ENCODE data around the gene SCGB2A2.

The SCGB2A2 gene

GRCh38 chr11:62307950-62308349 lies 38.0 kb downstream of the SCGB2A2 start:
- no peak for FAIRE-seq

DNA sequence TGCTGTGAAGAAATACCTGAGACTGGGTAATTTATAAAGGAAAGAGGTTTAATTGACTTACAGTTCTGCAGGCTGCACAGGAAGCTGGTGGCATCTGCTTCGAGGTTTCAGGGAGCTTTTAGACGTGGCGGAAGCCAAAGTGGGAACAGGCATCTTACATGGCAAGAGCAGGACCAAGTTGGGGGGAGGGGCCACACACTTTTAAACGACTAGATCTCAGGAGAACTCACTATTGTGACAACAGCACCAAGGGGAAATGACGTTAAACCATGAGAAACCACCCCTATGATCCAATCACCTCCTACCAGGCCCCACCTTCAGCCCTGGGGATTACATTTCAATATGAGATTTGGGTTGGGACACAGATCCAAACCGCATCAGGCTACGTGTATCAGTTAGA lies 40.0 kb downstream of the SCGB2A2 start:
- FAIRE-seq, result no peak

DNA sequence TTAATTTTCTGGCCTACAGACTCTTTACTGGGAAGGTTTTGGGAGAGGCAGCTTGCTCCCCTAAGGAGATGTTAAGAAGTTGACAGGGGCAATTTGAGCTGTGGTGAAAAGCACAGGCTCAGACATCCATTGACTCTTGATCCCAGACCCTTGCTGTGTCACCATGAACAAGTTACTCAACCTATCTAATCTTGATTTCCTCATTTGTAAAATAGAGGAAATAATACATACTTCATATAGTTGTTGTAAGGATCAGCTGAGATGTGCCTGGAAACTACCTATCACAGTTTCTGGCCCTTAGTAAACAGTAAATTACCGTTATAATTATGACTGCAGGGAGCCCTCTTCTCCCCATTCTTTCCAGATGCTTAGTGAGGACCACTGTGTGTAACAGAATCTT lies 45.5 kb downstream of the SCGB2A2 start:
- FAIRE-seq, result no peak

DNA sequence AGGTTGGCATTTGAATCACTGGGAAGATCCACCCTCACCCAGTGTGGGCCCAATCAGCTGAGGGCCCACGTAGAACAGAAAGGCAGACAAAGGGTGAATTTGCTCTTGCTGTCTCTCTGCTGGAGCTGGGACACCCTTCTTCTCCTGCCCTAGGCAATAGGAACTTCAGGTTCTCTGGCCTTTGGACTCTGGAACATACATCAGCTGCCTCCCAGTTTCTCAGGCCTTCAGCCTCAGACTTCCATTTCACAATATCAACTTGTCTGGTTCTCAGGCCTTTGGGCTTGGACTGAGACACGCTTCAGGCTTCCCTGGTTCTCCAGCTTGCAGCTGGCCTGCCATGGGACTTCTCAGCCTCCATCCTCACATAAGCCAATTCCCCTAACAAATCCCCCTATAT lies 52.6 kb downstream of the SCGB2A2 start:
- no peak for FAIRE-seq

Measured in endometrium (tissue), 2 donors.